ENCODE results near the gene UBE2L5. TPM values are rescaled to one million over a fixed set of nuclear protein-coding genes. Genes with fewer than 3 reads are reported as not detected.
A peak's percentile ranks its signal among the peaks of the same experiment; 100 is the strongest.

Gene UBE2L5
- total and polyA plus RNA-seq, 2 of the 13 experiments (the other 11 are each of a cell fraction or from before 2014, with no cell fraction given): 0.13 TPM; not detected in 1

DNA sequence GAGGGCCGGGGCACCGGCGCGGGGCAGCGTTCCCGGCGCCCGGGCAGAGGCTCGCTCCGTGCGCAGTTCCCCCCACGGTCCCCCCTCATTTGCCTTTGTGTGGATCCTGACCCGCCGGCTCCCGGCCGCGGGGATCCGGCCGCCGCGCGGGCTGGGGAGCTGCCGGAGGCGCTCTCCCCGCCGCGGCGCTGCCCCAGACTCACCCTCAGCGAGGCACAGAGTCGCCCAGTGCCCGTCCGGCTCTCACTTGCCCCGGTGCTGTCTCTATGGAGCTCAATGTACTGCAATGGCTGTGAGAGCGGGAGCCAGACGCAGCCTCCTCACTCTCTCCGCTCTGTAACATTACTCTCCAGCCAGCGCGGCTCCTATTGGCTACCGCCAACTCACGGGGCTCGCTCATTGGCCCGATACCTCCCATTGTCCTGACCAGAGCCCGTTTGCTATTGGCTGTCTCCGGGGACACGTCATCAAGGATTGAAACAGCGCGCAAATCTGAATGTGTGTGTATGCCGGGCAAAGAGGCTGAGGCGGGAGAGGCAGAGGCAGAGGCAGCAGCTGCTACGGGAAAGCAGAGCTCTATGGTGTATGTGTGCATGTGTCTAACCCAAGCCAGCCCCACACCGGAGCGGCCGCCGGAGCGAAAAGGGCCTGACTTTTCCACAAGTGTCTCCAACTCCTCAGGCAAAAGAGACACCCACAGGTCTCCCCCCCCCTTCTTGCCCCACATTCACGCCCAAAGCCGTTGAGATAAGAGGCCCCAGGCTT, 43.5 kb downstream of the UBE2L5 start, which contains the start of gene HMGB1 (continued):
- TF ChIP-seq, protein P1, sequence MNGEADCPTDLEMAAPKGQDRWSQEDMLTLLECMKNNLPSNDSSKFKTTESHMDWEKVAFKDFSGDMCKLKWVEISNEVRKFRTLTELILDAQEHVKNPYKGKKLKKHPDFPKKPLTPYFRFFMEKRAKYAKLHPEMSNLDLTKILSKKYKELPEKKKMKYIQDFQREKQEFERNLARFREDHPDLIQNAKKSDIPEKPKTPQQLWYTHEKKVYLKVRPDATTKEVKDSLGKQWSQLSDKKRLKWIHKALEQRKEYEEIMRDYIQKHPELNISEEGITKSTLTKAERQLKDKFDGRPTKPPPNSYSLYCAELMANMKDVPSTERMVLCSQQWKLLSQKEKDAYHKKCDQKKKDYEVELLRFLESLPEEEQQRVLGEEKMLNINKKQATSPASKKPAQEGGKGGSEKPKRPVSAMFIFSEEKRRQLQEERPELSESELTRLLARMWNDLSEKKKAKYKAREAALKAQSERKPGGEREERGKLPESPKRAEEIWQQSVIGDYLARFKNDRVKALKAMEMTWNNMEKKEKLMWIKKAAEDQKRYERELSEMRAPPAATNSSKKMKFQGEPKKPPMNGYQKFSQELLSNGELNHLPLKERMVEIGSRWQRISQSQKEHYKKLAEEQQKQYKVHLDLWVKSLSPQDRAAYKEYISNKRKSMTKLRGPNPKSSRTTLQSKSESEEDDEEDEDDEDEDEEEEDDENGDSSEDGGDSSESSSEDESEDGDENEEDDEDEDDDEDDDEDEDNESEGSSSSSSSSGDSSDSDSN (CRISPR knock-in tag; IDR thresholded peaks at IDR 0.05): peak; percentile 57
- TF ChIP-seq ONECUT2 (CRISPR knock-in tag; IDR thresholded peaks at IDR 0.05): no peak
- TF ChIP-seq MED1 (CRISPR knock-in tag; IDR thresholded peaks at IDR 0.05): no peak
- TF ChIP-seq ZNF790 (CRISPR knock-in tag; IDR thresholded peaks at IDR 0.05; ENCODE audit: borderline replicate concordance): no peak
- peak; percentile 57; the same call in 1 of the 2 replicates for TF ChIP-seq ZFY (CRISPR knock-in tag; IDR thresholded peaks at IDR 0.05)
- TF ChIP-seq, protein P2, sequence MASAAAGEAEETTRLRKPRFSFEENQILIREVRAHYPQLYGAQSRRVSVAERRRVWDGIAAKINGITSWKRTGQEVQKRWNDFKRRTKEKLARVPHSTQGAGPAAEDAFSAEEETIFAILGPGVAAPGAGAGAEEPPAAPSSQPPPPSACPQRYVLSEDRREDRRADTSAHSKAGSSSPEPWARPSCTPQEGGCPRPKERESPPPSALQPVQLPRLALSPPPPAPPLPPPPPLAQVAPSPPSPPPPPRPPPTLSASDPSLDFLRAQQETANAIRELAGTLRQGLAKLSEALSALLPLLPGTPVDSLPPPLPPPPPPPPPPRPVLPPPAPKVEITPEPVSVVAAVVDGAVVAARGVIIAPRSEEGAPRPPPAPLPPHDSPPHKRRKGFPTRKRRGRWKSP (CRISPR knock-in tag; IDR thresholded peaks at IDR 0.05): peak; percentile 90
- no peak for TF ChIP-seq ZNF629 (CRISPR knock-in tag; conservative IDR thresholded peaks at IDR 0.05)
- TF ChIP-seq, protein P3, sequence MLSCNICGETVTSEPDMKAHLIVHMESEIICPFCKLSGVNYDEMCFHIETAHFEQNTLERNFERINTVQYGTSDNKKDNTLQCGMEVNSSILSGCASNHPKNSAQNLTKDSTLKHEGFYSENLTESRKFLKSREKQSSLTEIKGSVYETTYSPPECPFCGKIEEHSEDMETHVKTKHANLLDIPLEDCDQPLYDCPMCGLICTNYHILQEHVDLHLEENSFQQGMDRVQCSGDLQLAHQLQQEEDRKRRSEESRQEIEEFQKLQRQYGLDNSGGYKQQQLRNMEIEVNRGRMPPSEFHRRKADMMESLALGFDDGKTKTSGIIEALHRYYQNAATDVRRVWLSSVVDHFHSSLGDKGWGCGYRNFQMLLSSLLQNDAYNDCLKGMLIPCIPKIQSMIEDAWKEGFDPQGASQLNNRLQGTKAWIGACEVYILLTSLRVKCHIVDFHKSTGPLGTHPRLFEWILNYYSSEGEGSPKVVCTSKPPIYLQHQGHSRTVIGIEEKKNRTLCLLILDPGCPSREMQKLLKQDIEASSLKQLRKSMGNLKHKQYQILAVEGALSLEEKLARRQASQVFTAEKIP (CRISPR knock-in tag; IDR thresholded peaks at IDR 0.05; ENCODE audit: borderline replicate concordance): no peak
- TF ChIP-seq NFRKB (IDR thresholded peaks at IDR 0.05): peak; percentile 66; the same call in 1 of the 2 replicates
- no peak for TF ChIP-seq ZNF30 (CRISPR knock-in tag; IDR thresholded peaks at IDR 0.05)
- TF ChIP-seq ZNF615 (CRISPR knock-in tag; IDR thresholded peaks at IDR 0.05; ENCODE audit: borderline replicate concordance): no peak
- TF ChIP-seq ZNF792 (CRISPR knock-in tag; IDR thresholded peaks at IDR 0.05): no peak
- TF ChIP-seq, protein P4, sequence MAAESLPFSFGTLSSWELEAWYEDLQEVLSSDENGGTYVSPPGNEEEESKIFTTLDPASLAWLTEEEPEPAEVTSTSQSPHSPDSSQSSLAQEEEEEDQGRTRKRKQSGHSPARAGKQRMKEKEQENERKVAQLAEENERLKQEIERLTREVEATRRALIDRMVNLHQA (CRISPR knock-in tag; IDR thresholded peaks at IDR 0.05): no peak
- TF ChIP-seq GATAD2A (CRISPR knock-in tag; IDR thresholded peaks at IDR 0.05): no peak
- peak; percentile 68 for TF ChIP-seq YY1 (IDR thresholded peaks at IDR 0.05; ENCODE audit: insufficient read depth, insufficient replicate concordance, low read depth, low read length)
- TF ChIP-seq, protein P5, sequence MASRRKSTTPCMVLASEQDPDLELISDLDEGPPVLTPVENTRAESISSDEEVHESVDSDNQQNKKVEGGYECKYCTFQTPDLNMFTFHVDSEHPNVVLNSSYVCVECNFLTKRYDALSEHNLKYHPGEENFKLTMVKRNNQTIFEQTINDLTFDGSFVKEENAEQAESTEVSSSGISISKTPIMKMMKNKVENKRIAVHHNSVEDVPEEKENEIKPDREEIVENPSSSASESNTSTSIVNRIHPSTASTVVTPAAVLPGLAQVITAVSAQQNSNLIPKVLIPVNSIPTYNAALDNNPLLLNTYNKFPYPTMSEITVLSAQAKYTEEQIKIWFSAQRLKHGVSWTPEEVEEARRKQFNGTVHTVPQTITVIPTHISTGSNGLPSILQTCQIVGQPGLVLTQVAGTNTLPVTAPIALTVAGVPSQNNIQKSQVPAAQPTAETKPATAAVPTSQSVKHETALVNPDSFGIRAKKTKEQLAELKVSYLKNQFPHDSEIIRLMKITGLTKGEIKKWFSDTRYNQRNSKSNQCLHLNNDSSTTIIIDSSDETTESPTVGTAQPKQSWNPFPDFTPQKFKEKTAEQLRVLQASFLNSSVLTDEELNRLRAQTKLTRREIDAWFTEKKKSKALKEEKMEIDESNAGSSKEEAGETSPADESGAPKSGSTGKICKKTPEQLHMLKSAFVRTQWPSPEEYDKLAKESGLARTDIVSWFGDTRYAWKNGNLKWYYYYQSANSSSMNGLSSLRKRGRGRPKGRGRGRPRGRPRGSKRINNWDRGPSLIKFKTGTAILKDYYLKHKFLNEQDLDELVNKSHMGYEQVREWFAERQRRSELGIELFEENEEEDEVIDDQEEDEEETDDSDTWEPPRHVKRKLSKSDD (CRISPR knock-in tag; IDR thresholded peaks at IDR 0.05; ENCODE audit: low read depth): peak; percentile 71; the same call in 1 of the 2 replicates
- TF ChIP-seq, protein P6, sequence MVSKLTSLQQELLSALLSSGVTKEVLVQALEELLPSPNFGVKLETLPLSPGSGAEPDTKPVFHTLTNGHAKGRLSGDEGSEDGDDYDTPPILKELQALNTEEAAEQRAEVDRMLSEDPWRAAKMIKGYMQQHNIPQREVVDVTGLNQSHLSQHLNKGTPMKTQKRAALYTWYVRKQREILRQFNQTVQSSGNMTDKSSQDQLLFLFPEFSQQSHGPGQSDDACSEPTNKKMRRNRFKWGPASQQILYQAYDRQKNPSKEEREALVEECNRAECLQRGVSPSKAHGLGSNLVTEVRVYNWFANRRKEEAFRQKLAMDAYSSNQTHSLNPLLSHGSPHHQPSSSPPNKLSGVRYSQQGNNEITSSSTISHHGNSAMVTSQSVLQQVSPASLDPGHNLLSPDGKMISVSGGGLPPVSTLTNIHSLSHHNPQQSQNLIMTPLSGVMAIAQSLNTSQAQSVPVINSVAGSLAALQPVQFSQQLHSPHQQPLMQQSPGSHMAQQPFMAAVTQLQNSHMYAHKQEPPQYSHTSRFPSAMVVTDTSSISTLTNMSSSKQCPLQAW (CRISPR knock-in tag; IDR thresholded peaks at IDR 0.05): peak; percentile 72; the same call in 1 of the 2 replicates
- no peak for TF ChIP-seq ZNF672 (CRISPR knock-in tag; IDR thresholded peaks at IDR 0.05)

Measured in HepG2 (cell line).